ENCODE measurements around the gene KDM2B.

KDM2B gene

GRCh38 chr12:121472150-121472905 is 108.5 kb downstream of the KDM2B start:
- no peak overlapping the region for H3K27ac Mint-ChIP-seq
- CTCF ChIA-PET: no interaction called here

GRCh38 chr12:121470751-121471150 is 110.1 kb downstream of the KDM2B start:
- CTCF ChIA-PET: no interaction called here
- Mint-ChIP-seq H3K4me1 (peaks cover 20% of the 10 kb centered on the region), H3K27ac (no peak overlapping the region), H3K4me3 (no peak overlapping the region), H3K36me3 (peaks cover 5% of the 10 kb centered on the region), H3K27me3 (peaks cover 4% of the 10 kb centered on the region), H3K9me3 (no peaks in the 10 kb centered on the region)
- no peak for DNase-seq

More at GRCh38 chr12:121472150-121472905, 108.5 kb downstream of the KDM2B start:
- Mint-ChIP-seq H3K9me3 (no peaks in the 10 kb centered on the region), H3K27me3 (peaks cover 4% of the 10 kb centered on the region), H3K4me1 (peaks cover 15% of the 10 kb centered on the region), H3K4me3 (no peak overlapping the region), H3K36me3 (no peaks in the 10 kb centered on the region)
- DNase-seq: no peak

- Mint-ChIP-seq H3K27ac (no peak overlapping the region), H3K27me3 (peaks cover 4% of the 10 kb centered on the region), H3K4me3 (no peak overlapping the region), H3K4me1 (peaks cover 34% of the 10 kb centered on the region), H3K9me3 (no peaks in the 10 kb centered on the region), H3K36me3 (peaks cover 17% of the 10 kb centered on the region)
- DNase-seq: no peak
- CTCF ChIA-PET: interaction anchor here (1.0 to 1.9 kb wide), 3 partner anchors 8 to 22 kb away, joined by 3 to 16 read pairs (median 5); no protein-coding TSS in a partner anchor
Observed at GRCh38 chr12:121468499-121468801, 112.4 kb downstream of the KDM2B start.

- Mint-ChIP-seq H3K4me1 (peaks cover 34% of the 10 kb centered on the region), H3K27ac (peak overlapping the region; percentile 28)
- CTCF ChIA-PET: interaction anchor here (1.0 to 1.9 kb wide), 3 partner anchors 9 to 23 kb away, joined by 3 to 16 read pairs (median 5); no protein-coding TSS in a partner anchor
Observed at GRCh38 chr12:121467638-121468498, 113.0 kb downstream of the KDM2B start.

GRCh38 chr12:121466794-121467637 is 113.8 kb downstream of the KDM2B start:
- Mint-ChIP-seq H3K36me3 (peaks cover 18% of the 10 kb centered on the region), H3K27ac (no peak overlapping the region), H3K4me3 (peak overlapping the region; percentile 40), H3K27me3 (peaks cover 4% of the 10 kb centered on the region), H3K9me3 (no peaks in the 10 kb centered on the region), H3K4me1 (peaks cover 36% of the 10 kb centered on the region)
- peak; percentile 92 for DNase-seq
- CTCF ChIA-PET: interaction anchor here (1.2 kb wide), 1 partner anchor 10 kb away, joined by 5 read pairs; no protein-coding TSS in a partner anchor

More at GRCh38 chr12:121467638-121468498, 113.0 kb downstream of the KDM2B start:
- H3K27me3 Mint-ChIP-seq: peaks cover 4% of the 10 kb centered on the region
- H3K9me3 Mint-ChIP-seq: no peaks in the 10 kb centered on the region
- DNase-seq: no peak
- H3K4me3 Mint-ChIP-seq: peak overlapping the region; percentile 46
- H3K36me3 Mint-ChIP-seq: peaks cover 17% of the 10 kb centered on the region

GRCh38 chr12:121465921-121466793 is 114.7 kb downstream of the KDM2B start:
- peak; percentile 60 for DNase-seq
- peak overlapping the region; percentile 95 for H3K4me3 Mint-ChIP-seq
- CTCF ChIA-PET: interaction anchor here (1.7 kb wide), 1 partner anchor 23 kb away, joined by 5 read pairs; no protein-coding TSS in a partner anchor
- H3K9me3 Mint-ChIP-seq: no peaks in the 10 kb centered on the region
- peak overlapping the region; percentile 89 for H3K27ac Mint-ChIP-seq
- peaks cover 24% of the 10 kb centered on the region for H3K36me3 Mint-ChIP-seq
- peaks cover 43% of the 10 kb centered on the region for H3K4me1 Mint-ChIP-seq
- H3K27me3 Mint-ChIP-seq: peaks cover 4% of the 10 kb centered on the region

GRCh38 chr12:121464331-121464730 is 116.5 kb downstream of the KDM2B start:
- DNase-seq: no peak
- CTCF ChIA-PET: interaction anchor here (0.8 to 1.2 kb wide), 2 partner anchors 16 to 20 kb away, joined by 3 to 4 read pairs; no protein-coding TSS in a partner anchor
- Mint-ChIP-seq H3K36me3 (peaks cover 27% of the 10 kb centered on the region), H3K4me1 (peaks cover 45% of the 10 kb centered on the region), H3K4me3 (no peak overlapping the region), H3K9me3 (no peaks in the 10 kb centered on the region), H3K27me3 (no peaks in the 10 kb centered on the region), H3K27ac (no peak overlapping the region)

GRCh38 chr12:121461048-121461447 is 119.8 kb downstream of the KDM2B start:
- DNase-seq: no peak
- peaks cover 47% of the 10 kb centered on the region for H3K4me1 Mint-ChIP-seq
- H3K27ac Mint-ChIP-seq: no peak overlapping the region
- CTCF ChIA-PET: interaction anchor here (3.2 kb wide), 1 partner anchor 18 kb away, joined by 11 read pairs; no protein-coding TSS in a partner anchor
- H3K9me3 Mint-ChIP-seq: no peaks in the 10 kb centered on the region
- H3K36me3 Mint-ChIP-seq: peaks cover 35% of the 10 kb centered on the region
- H3K4me3 Mint-ChIP-seq: no peak overlapping the region
- H3K27me3 Mint-ChIP-seq: no peaks in the 10 kb centered on the region

- H3K4me1 Mint-ChIP-seq: peaks cover 45% of the 10 kb centered on the region
Observed at GRCh38 chr12:121456551-121456950, 124.3 kb downstream of the KDM2B start.

GRCh38 chr12:121455766-121456420 is 124.9 kb downstream of the KDM2B start:
- CTCF ChIA-PET: no interaction called here

More at GRCh38 chr12:121456551-121456950, 124.3 kb downstream of the KDM2B start:
- Mint-ChIP-seq H3K36me3 (peaks cover 28% of the 10 kb centered on the region), H3K27me3 (no peaks in the 10 kb centered on the region), H3K4me3 (no peak overlapping the region), H3K9me3 (no peaks in the 10 kb centered on the region), H3K27ac (no peak overlapping the region)
- DNase-seq: no peak
- CTCF ChIA-PET: interaction anchor here (1.2 to 3.7 kb wide), 2 partner anchors 13 to 230 kb away, joined by 3 to 14 read pairs; no protein-coding TSS in a partner anchor

GRCh38 chr12:121454921-121455320 is 125.9 kb downstream of the KDM2B start:
- CTCF ChIA-PET: no interaction called here
- Mint-ChIP-seq H3K4me3 (no peak overlapping the region), H3K27ac (no peak overlapping the region), H3K9me3 (no peaks in the 10 kb centered on the region), H3K4me1 (peaks cover 41% of the 10 kb centered on the region), H3K36me3 (peaks cover 26% of the 10 kb centered on the region), H3K27me3 (no peaks in the 10 kb centered on the region)
- DNase-seq: no peak

More at GRCh38 chr12:121455766-121456420, 124.9 kb downstream of the KDM2B start:
- Mint-ChIP-seq H3K36me3 (peaks cover 26% of the 10 kb centered on the region), H3K27ac (peak overlapping the region; percentile 46), H3K4me3 (no peak overlapping the region), H3K27me3 (no peaks in the 10 kb centered on the region), H3K4me1 (peaks cover 44% of the 10 kb centered on the region), H3K9me3 (no peaks in the 10 kb centered on the region)
- no peak for DNase-seq

GRCh38 chr12:121453629-121454028 is 127.2 kb downstream of the KDM2B start:
- Mint-ChIP-seq H3K9me3 (no peaks in the 10 kb centered on the region), H3K4me1 (peaks cover 37% of the 10 kb centered on the region), H3K36me3 (peaks cover 36% of the 10 kb centered on the region), H3K27ac (no peak overlapping the region), H3K4me3 (no peak overlapping the region), H3K27me3 (no peaks in the 10 kb centered on the region)
- no peak for DNase-seq
- CTCF ChIA-PET: interaction anchor here (1.5 kb wide), 1 partner anchor 11 kb away, joined by 6 read pairs; no protein-coding TSS in a partner anchor

Data from activated naive CD4-positive, alpha-beta T cell treated with anti-CD3 and anti-CD28 coated beads, Interleukin-2, amount 10 ng/mL, durations not matched to agents 7 days and 5 days (primary cell).